Measurements from ENCODE around the gene MMP24OS.
"Not testable (repeated sequence)": the region's sequence is repeated elsewhere in the genome, so short reads cannot be mapped to it uniquely, and the experiment has no call there.

Gene MMP24OS

GRCh38 chr20:35277531-35278395 lies at the start of gene MMP24OS:
Gene MMP24OS, minus strand, starts transcription at chr20:35278122. Its CDS starts 193 bp downstream, at chr20:35277929.
- peak; percentile 80 for DNase-seq (ENCODE audit: low read depth)

- no peak for DNase-seq (ENCODE audit: low read depth)
These were observed 49.4 kb upstream of the MMP24OS start for GRCh38 chr20:35327074-35327976.

GRCh38 chr20:35326740-35327073 lies 48.8 kb upstream of the MMP24OS start:
- DNase-seq (ENCODE audit: low read depth), result no peak

- DNase-seq (ENCODE audit: low read depth), result no peak
These were observed 48.3 kb upstream of the MMP24OS start for GRCh38 chr20:35326021-35326739.

- no peak for DNase-seq (ENCODE audit: low read depth)
These were observed 47.5 kb upstream of the MMP24OS start for GRCh38 chr20:35325401-35325800.

GRCh38 chr20:35320396-35321126 lies 42.6 kb upstream of the MMP24OS start:
- DNase-seq (ENCODE audit: low read depth), result no peak

GRCh38 chr20:35319871-35320197 lies 41.9 kb upstream of the MMP24OS start:
- no peak for DNase-seq (ENCODE audit: low read depth)

- no peak for DNase-seq (ENCODE audit: low read depth)
These were observed 41.4 kb upstream of the MMP24OS start for GRCh38 chr20:35319192-35319870.

- DNase-seq (ENCODE audit: low read depth), result no peak
These were observed 40.7 kb upstream of the MMP24OS start for GRCh38 chr20:35318502-35319157.

GRCh38 chr20:35317416-35318210 lies 39.7 kb upstream of the MMP24OS start:
- DNase-seq (ENCODE audit: low read depth), result no peak

- DNase-seq (ENCODE audit: low read depth), result no peak
These were observed 38.2 kb upstream of the MMP24OS start for GRCh38 chr20:35316086-35316485.

GRCh38 chr20:35315632-35316020 lies 37.7 kb upstream of the MMP24OS start:
- DNase-seq (ENCODE audit: low read depth), result not testable (repeated sequence)

- no peak for DNase-seq (ENCODE audit: low read depth)
These were observed 37.1 kb upstream of the MMP24OS start for GRCh38 chr20:35314816-35315631.

- no peak for DNase-seq (ENCODE audit: low read depth)
These were observed 34.4 kb upstream of the MMP24OS start for GRCh38 chr20:35312318-35312717.

- DNase-seq (ENCODE audit: low read depth), result no peak
These were observed 33.9 kb upstream of the MMP24OS start for GRCh38 chr20:35311822-35312221.

- no peak for DNase-seq (ENCODE audit: low read depth)
These were observed 33.5 kb upstream of the MMP24OS start for GRCh38 chr20:35311409-35311808.

GRCh38 chr20:35307666-35308653 lies 30.0 kb upstream of the MMP24OS start:
- DNase-seq (ENCODE audit: low read depth), result no peak
